ENCODE results near the gene LRMDA. TPM values are rescaled to one million over a fixed set of nuclear protein-coding genes. Genes with fewer than 3 reads are reported as not detected.

The LRMDA gene
- total and polyA plus RNA-seq, 2 of the 13 experiments (the other 11 are each of a cell fraction or from before 2014, with no cell fraction given) = 13.4 to 22.0 TPM

DNA sequence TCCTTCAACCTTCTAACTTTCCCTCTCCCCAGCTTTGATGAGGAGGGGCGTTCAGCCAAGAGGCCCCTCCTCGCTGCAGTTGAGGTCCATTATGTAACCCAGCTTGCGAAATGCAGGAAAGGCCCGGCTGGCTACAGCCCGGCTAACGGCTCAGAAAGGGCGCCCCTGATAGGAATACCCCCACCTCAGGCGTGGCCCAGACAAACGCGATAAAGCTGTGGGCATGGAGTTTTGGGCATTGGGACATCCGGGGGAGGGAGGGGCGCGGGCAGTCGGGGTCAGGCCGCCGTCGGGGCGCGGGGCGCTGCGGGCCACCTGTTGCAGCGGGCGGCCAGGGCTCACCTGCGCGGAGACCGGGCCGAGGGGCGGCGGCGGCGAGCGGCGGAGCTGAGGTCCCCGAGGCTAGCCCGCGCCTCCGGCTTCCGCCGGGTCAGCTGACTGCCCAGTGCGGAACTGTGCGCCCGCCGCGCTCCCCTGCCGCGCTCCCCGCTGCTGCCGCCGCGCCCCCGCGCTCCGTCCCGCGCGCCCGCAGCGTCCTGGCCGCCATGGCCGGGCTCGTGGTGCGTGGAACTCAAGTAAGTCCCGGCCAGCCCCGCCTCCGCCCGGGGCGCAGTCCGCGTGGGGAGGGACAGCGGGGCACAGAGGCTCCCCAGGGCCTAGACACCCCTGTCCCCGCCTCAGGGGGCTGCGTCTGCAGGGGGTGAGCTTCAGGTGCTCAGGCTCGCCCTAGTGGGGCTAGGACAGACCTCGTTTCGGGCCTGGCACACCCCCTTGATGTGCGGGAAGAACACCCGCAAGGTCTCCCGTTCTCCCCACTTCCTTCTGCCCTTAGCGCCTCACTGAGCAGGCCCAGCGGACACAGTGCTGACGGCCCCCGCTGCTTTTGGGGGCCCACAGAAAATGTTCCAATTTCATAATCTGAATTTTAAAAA is at the start of gene LRMDA (continued):
- TF ChIP-seq, protein P1, sequence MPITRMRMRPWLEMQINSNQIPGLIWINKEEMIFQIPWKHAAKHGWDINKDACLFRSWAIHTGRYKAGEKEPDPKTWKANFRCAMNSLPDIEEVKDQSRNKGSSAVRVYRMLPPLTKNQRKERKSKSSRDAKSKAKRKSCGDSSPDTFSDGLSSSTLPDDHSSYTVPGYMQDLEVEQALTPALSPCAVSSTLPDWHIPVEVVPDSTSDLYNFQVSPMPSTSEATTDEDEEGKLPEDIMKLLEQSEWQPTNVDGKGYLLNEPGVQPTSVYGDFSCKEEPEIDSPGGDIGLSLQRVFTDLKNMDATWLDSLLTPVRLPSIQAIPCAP (CRISPR knock-in tag; IDR thresholded peaks at IDR 0.05; ENCODE audit: low read depth) = no peak
- TF ChIP-seq JDP2 (CRISPR knock-in tag; IDR thresholded peaks at IDR 0.05; ENCODE audit: borderline replicate concordance) = peak; percentile 63; the same call in 1 of the 2 replicates
- TF ChIP-seq SRSF1 (optimal IDR thresholded peaks at IDR 0.05; ENCODE audit: low read depth, low read length) = no peak
- no peak for TF ChIP-seq HNRNPK (IDR thresholded peaks at IDR 0.05; ENCODE audit: low read depth, low read length, poor library complexity, severe bottlenecking)
- TF ChIP-seq ZNF598 (CRISPR knock-in tag; IDR thresholded peaks at IDR 0.05; ENCODE audit: borderline replicate concordance) = 0 out of 2 replicates have a peak, but pooled peaks have one; percentile 18
- peak; percentile 40; the same call in 1 of the 3 replicates for TF ChIP-seq MXI1 (IDR thresholded peaks at IDR 0.05; ENCODE audit: borderline replicate concordance, low read depth, low read length)
- peak; percentile 57 for TF ChIP-seq HDAC2 (CRISPR knock-in tag; IDR thresholded peaks at IDR 0.05)
- no peak; the same call in 1 of the 2 replicates for TF ChIP-seq HOXA5 (CRISPR knock-in tag; IDR thresholded peaks at IDR 0.05)
- no peak for TF ChIP-seq ZNF547 (CRISPR knock-in tag; IDR thresholded peaks at IDR 0.05)
- TF ChIP-seq ZKSCAN8 (CRISPR knock-in tag; IDR thresholded peaks at IDR 0.05; ENCODE audit: borderline replicate concordance) = no peak
- TF ChIP-seq TEAD2 (CRISPR knock-in tag; IDR thresholded peaks at IDR 0.05) = no peak
- TF ChIP-seq EHMT2 (IDR thresholded peaks at IDR 0.05; ENCODE audit: borderline replicate concordance, low read depth, low read length) = no peak
- no peak for TF ChIP-seq ZNF775 (CRISPR knock-in tag; IDR thresholded peaks at IDR 0.05; ENCODE audit: borderline replicate concordance)
- peak; percentile 35; the same call in 1 of the 2 replicates for TF ChIP-seq ZNF160 (CRISPR knock-in tag; IDR thresholded peaks at IDR 0.05)
- no peak for TF ChIP-seq ZNF629 (CRISPR knock-in tag; conservative IDR thresholded peaks at IDR 0.05)
- TF ChIP-seq SMARCE1 (IDR thresholded peaks at IDR 0.05; ENCODE audit: borderline replicate concordance) = no peak
- peak; percentile 26; the same call in 1 of the 2 replicates for TF ChIP-seq DRAP1 (CRISPR knock-in tag; IDR thresholded peaks at IDR 0.05)
- no peak; the same call in none of the 2 replicates for TF ChIP-seq TFE3 (CRISPR knock-in tag; IDR thresholded peaks at IDR 0.05)
- no peak for TF ChIP-seq ATF6 (CRISPR knock-in tag; conservative IDR thresholded peaks at IDR 0.05)
- TF ChIP-seq CREM (IDR thresholded peaks at IDR 0.05) = peak; percentile 40; the same call in 1 of the 2 replicates
- TF ChIP-seq CREM (CRISPR knock-in tag; IDR thresholded peaks at IDR 0.05) = no peak
- TF ChIP-seq ERF (CRISPR knock-in tag; IDR thresholded peaks at IDR 0.05) = no peak
- peak; percentile 79 for TF ChIP-seq HMG20B (CRISPR knock-in tag; conservative IDR thresholded peaks at IDR 0.05)
- TF ChIP-seq BORCS8-MEF2B (CRISPR knock-in tag; IDR thresholded peaks at IDR 0.05) = no peak; the same call in 1 of the 2 replicates

Measured in HepG2 (cell line).